GM23338 (cell line): ENCODE measurements around the gene RAD54L2. TPM values are rescaled to one million over a fixed set of nuclear protein-coding genes. Genes with fewer than 3 reads are reported as not detected.

Source experiments
- ATAC-seq: fragments of 200-7000 bp; cut with Tn5 transposase; 3 replicates; pipeline ENCODE4 v1.9.1; 2020
- DNase-seq: peaks from one replicate; pipeline ENCODE4 v3.0.0-alpha.2; 2015; ENCODE audit warnings: low spot score
- H2AFZ ChIP-seq: fragments of 200-600 bp; sonication (generic); 2 replicates; pipeline ENCODE4 v1.8.0; 2016; ENCODE audit warnings: antibody characterized with exemption, mild to moderate bottlenecking, moderate library complexity
- H3F3A ChIP-seq: fragments of 200-600 bp; sonication (generic); replicated peaks from 2 replicates; pipeline ENCODE4 v1.8.0; 2017; ENCODE audit warnings: antibody characterized with exemption, mixed run types, low read depth
- H3K27ac ChIP-seq: fragments of 200-600 bp; sonication (generic); 2 replicates; pipeline ENCODE4 v1.6.1; 2016; ENCODE audit warnings: low read depth
- H3K27me3 ChIP-seq: fragments of 200-600 bp; sonication (generic); 2 replicates; pipeline ENCODE4 v1.8.0; 2016; ENCODE audit warnings: mild to moderate bottlenecking, mixed run types, moderate library complexity; ENCODE audit not compliant: insufficient read depth
- H3K36me3 ChIP-seq: fragments of 200-600 bp; sonication (generic); 2 replicates; pipeline ENCODE4 v1.8.0; 2016; ENCODE audit warnings: mild to moderate bottlenecking; ENCODE audit not compliant: insufficient read depth
- H3K4me1 ChIP-seq: fragments of 200-600 bp; sonication (generic); 2 replicates; pipeline ENCODE4 v1.8.0; 2016; ENCODE audit warnings: mild to moderate bottlenecking, moderate library complexity; ENCODE audit not compliant: insufficient read depth
- H3K4me2 ChIP-seq: fragments of 200-600 bp; sonication (generic); 2 replicates; pipeline ENCODE4 v1.7.1; 2017; ENCODE audit warnings: mixed run types
- H3K4me3 ChIP-seq: fragments of 200-600 bp; sonication (generic); 2 replicates; pipeline ENCODE4 v1.6.1; 2016; ENCODE audit warnings: mixed run types
- H3K79me2 ChIP-seq: fragments of 200-600 bp; sonication (generic); replicated peaks from 2 replicates; pipeline ENCODE4 v1.8.0; 2017; ENCODE audit warnings: mild to moderate bottlenecking; ENCODE audit not compliant: insufficient read depth
- H3K9me2 ChIP-seq: fragments of 200-600 bp; sonication (generic); 2 replicates; pipeline ENCODE4 v1.8.0; 2017; ENCODE audit not compliant: insufficient read depth
- H4K20me1 ChIP-seq: fragments of 200-600 bp; sonication (generic); replicated peaks from 2 replicates; pipeline ENCODE4 v1.8.0; 2017; ENCODE audit warnings: mild to moderate bottlenecking; ENCODE audit not compliant: insufficient read depth
- H3K27ac Mint-ChIP-seq: 2 replicates; pipeline ENCODE4 v1.8.0; 2020; ENCODE audit warnings: inconsistent platforms, mild to moderate bottlenecking, moderate library complexity, mixed read lengths
- H3K27me3 Mint-ChIP-seq: 3 replicates; pipeline ENCODE4 v1.8.0; 2022; ENCODE audit warnings: low read depth, mild to moderate bottlenecking, moderate library complexity, mixed read lengths, inconsistent platforms; ENCODE audit not compliant: insufficient read depth, poor library complexity
- H3K36me3 Mint-ChIP-seq: 3 replicates; pipeline ENCODE4 v1.8.0; 2021; ENCODE audit warnings: low read depth, mild to moderate bottlenecking, inconsistent platforms, moderate library complexity, mixed read lengths
- H3K4me1 Mint-ChIP-seq: 3 replicates; pipeline ENCODE4 v1.8.0; 2020; ENCODE audit warnings: mild to moderate bottlenecking, inconsistent platforms, mixed read lengths
- H3K4me3 Mint-ChIP-seq: 3 replicates; pipeline ENCODE4 v1.8.0; 2021; ENCODE audit warnings: moderate library complexity, mild to moderate bottlenecking, inconsistent platforms, mixed read lengths
- H3K9me3 Mint-ChIP-seq: 3 replicates; pipeline ENCODE4 v1.8.0; 2020; ENCODE audit warnings: moderate library complexity, mild to moderate bottlenecking, inconsistent platforms, mixed read lengths
- ETS1 ChIP-seq: IDR thresholded peaks from 2 replicates; pipeline ENCODE4 v1.6.1; 2016; ENCODE audit warnings: antibody characterized with exemption
- JUNB ChIP-seq: IDR thresholded peaks from one replicate; pipeline ENCODE4 v1.6.1; 2016; ENCODE audit warnings: antibody characterized with exemption; ENCODE audit not compliant: unreplicated experiment
- POLR2AphosphoS5 ChIP-seq: IDR thresholded peaks from 2 replicates; pipeline ENCODE4 v1.6.1; 2016; ENCODE audit warnings: antibody characterized with exemption, low read depth
- ZNF114 ChIP-seq: fragments of 250-450 bp; sonication (Bioruptor Pico); IDR thresholded peaks from 2 replicates; pipeline ENCODE4 v1.5.0; 2020; ENCODE audit warnings: mild to moderate bottlenecking, moderate library complexity
- ZNF331 ChIP-seq: fragments of 250-450 bp; sonication (Bioruptor Pico); IDR thresholded peaks from 2 replicates; pipeline ENCODE4 v1.5.0; 2020; ENCODE audit warnings: low read depth, mild to moderate bottlenecking, moderate library complexity
- ZNF462 ChIP-seq: fragments of 250-450 bp; sonication (Bioruptor Pico); IDR thresholded peaks from 2 replicates; pipeline ENCODE4 v1.5.0; 2020; ENCODE audit warnings: mild to moderate bottlenecking, moderate library complexity
- polyA plus RNA-seq: library from polyadenylated mRNA; unstranded; fragments of >200 nt; fragmentation: Nextera tagmentation; extraction: Ambion mirVana; gene quantifications from 2 replicates; pipeline ENCODE4 v1.2.1, GENCODE V29; 2016
- total RNA-seq: library from RNA; depleted of rRNA; stranded (reverse); fragments of >200 nt; shearing (Covaris generic); gene quantifications from 2 replicates; pipeline ENCODE4 v1.2.3, GENCODE V29; 2014

The RAD54L2 gene
- total and polyA plus RNA-seq, 2 experiments from 2014 or later, result 9.4 to 29.2 TPM

GRCh38 chr3:51559411-51559888 lies 20.9 kb downstream of the RAD54L2 start:
- DNase-seq, result no peak
- Histone ChIP-seq H4K20me1 (peaks cover 4% of the 10 kb centered on the region; the same call in 1 of the 2 replicates), H3K4me1 (peaks cover 14% of the 10 kb centered on the region; the same call in 1 of the 2 replicates), H3F3A (no peaks in the 10 kb centered on the region), H2AFZ (no peak overlapping the region), H3K79me2 (peaks cover 41% of the 10 kb centered on the region), H3K27me3 (no peaks in the 10 kb centered on the region), H3K4me3 (no peak overlapping the region), H3K36me3 (no peaks in the 10 kb centered on the region), H3K4me2 (no peak overlapping the region), H3K27ac (no peak overlapping the region), H3K9me2 (no peaks in the 10 kb centered on the region)
- Mint-ChIP-seq H3K4me1 (peaks cover 15% of the 10 kb centered on the region), H3K27me3 (peaks cover 9% of the 10 kb centered on the region), H3K4me3 (no peak overlapping the region), H3K9me3 (no peaks in the 10 kb centered on the region), H3K36me3 (peaks cover 2% of the 10 kb centered on the region; the same call in 2 of the 3 replicates), H3K27ac (no peak overlapping the region)
- no peak for ATAC-seq
- TF ChIP-seq JUNB, result no peak
- no peak for TF ChIP-seq ZNF462 (CRISPR knock-in tag)
- TF ChIP-seq POLR2AphosphoS5, result no peak
- no peak for TF ChIP-seq ZNF331 (CRISPR knock-in tag)
- no peak for TF ChIP-seq ETS1
- no peak for TF ChIP-seq ZNF114 (CRISPR knock-in tag)
